Measurements from ENCODE around the gene MZB1. TPM values are rescaled to one million over a fixed set of nuclear protein-coding genes. Genes with fewer than 3 reads are reported as not detected.

Gene MZB1
- polyA plus RNA-seq (2013) = 86.6 TPM

DNA sequence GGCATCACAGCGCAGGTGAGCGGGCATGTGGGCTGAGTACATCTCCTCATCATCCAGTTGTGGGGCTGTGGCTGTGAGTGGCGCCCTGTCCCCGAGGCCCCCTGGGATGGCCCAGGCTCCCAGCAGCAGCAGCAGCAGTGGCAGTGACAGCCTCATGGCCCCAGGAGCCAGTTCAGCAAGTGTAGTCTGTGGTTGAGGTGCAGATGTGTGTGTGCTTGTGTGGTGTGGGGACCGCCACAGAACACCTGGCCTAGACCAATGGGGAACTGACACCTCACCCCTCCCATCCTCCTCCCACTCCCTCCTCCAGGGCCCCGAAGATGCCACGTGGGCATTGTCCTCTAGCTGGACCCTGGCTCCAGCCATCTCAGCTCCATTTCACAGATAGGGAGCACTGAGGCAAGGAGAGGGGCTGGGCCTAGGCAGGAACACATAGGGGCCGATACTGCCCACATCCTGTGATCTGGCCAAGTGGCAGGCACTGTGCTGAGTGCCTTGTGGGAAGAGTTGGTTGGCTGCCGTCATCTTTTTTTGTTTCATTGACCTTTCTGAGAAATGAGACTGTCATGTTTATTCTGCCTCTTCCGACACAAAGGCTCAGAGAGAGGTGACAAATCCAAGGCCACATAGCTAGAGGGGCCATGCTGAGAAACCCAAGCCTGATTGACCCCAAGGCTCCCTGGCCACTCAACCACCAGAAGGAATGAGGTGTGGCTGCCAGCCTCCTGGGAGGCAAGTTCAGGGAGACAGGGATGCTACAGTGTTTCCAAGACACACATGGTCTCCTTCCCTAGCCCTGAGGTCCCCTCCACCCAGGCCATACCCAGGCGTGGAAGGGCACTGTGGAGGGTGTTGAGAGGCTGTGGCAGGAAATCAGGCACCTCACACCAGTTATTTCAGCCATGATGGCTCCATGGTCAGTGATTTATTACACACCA lies at the start of gene MZB1:
TSS of gene MZB1 (minus strand) at position 213 of the 938 bp plus-strand sequence. CDS start at position 156, 57 bp downstream.
- peaks cover 6 to 96% (median 91%) of the 10 kb centered on the region in 4 experiments for H3K4me1 ChIP-seq (ENCODE audit: control extremely low read depth in 1 of 4, control insufficient read depth in 4 of 4, insufficient read depth in 4 of 4, low read length in 3 of 4)
- POLR2A ChIA-PET = interaction anchor here (0.7 to 2.0 kb wide), 3 partner anchors 20 to 105 kb away, joined by 3 to 5 read pairs (median 4); partner anchors contain the start of gene PAIP2
- no peaks in the 10 kb centered on the region for H3K9me3 ChIP-seq (ENCODE audit: control extremely low read depth in 1 of 5, control insufficient read depth in 4 of 5, insufficient read depth in 2 of 5, low read depth in 1 of 5, low read length in 4 of 5)
- no peaks in the 10 kb centered on the region for H3K27me3 ChIP-seq (replicated peaks in 2 of 5; ENCODE audit: control insufficient read depth in 4 of 5, insufficient read depth in 5 of 5, low read length in 4 of 5)
- peaks cover 0 to 7% (median 0%) of the 10 kb centered on the region in 4 experiments for H3K36me3 ChIP-seq (ENCODE audit: control insufficient read depth in 4 of 4, insufficient read depth in 4 of 4, low read length in 3 of 4)
- CTCF ChIA-PET = interaction anchor here (0.7 to 7.4 kb wide), 8 partner anchors 12 to 49 kb away, joined by 3 to 60 read pairs (median 6); partner anchors contain the start of genes DNAJC18, PAIP2 and SPATA24
- peak within 1 kb of the TSS in 6 of 7 experiments; percentile 10 to 73 (median 64) for H3K4me3 ChIP-seq (ENCODE audit: control insufficient read depth in 1 of 7, extremely low read depth in 1 of 7, insufficient read depth in 4 of 7, low read depth in 2 of 7, low read length in 6 of 7)
- WGBS (ENCODE audit: insufficient coverage) = 70% methylated on average over 2 of the region's 11 CpGs
- peak within 1 kb of the TSS; percentile 90 to 95 for H3K27ac ChIP-seq (ENCODE audit: insufficient read depth in 1 of 2, low read depth in 1 of 2, low read length in 2 of 2, poor library complexity in 1 of 2, severe bottlenecking in 2 of 2)
- peak; percentile 78 to 94 (median 94) for DNase-seq

- H3K27me3 ChIP-seq (replicated peaks in 2 of 5; ENCODE audit: control insufficient read depth in 4 of 5, insufficient read depth in 5 of 5, low read length in 4 of 5) = no peaks in the 10 kb centered on the region
- 4% methylated on average over 48 of the region's 49 CpGs for WGBS (ENCODE audit: insufficient coverage)
- peaks cover 0 to 16% (median 6%) of the 10 kb centered on the region in 4 experiments for H3K36me3 ChIP-seq (ENCODE audit: control insufficient read depth in 4 of 4, insufficient read depth in 4 of 4, low read length in 3 of 4)
- POLR2A ChIA-PET = interaction anchor here (0.9 to 1.5 kb wide), 6 partner anchors 10 to 125 kb away, joined by 3 to 8 read pairs (median 4); partner anchors contain the start of gene SMIM33
- DNase-seq = peak; percentile 86 to 91 (median 89)
- CTCF ChIA-PET = interaction anchor here (0.6 to 9.4 kb wide), 12 partner anchors 15 to 81 kb away, joined by 3 to 64 read pairs (median 7); partner anchors contain the start of gene STING1
- no peaks in the 10 kb centered on the region for H3K9me3 ChIP-seq (ENCODE audit: control extremely low read depth in 1 of 5, control insufficient read depth in 4 of 5, insufficient read depth in 2 of 5, low read depth in 1 of 5, low read length in 4 of 5)
- H3K4me1 ChIP-seq (ENCODE audit: control extremely low read depth in 1 of 4, control insufficient read depth in 4 of 4, insufficient read depth in 4 of 4, low read length in 3 of 4) = peaks cover 8 to 38% (median 33%) of the 10 kb centered on the region in 4 experiments
- peak within 1 kb of the TSS; percentile 71 to 91 (median 85) for H3K4me3 ChIP-seq (ENCODE audit: control insufficient read depth in 1 of 7, extremely low read depth in 1 of 7, insufficient read depth in 4 of 7, low read depth in 2 of 7, low read length in 6 of 7)
- H3K27ac ChIP-seq (ENCODE audit: insufficient read depth in 1 of 2, low read depth in 1 of 2, low read length in 2 of 2, poor library complexity in 1 of 2, severe bottlenecking in 2 of 2) = peak within 1 kb of the TSS; percentile 81 to 91
These were observed 49.5 kb upstream of the MZB1 start, which contains the start of gene DNAJC18 for GRCh38 chr5:139439013-139439903. TSS of gene DNAJC18 (minus strand) at chr5:139439525. CDS start at chr5:139439445, 80 bp downstream.

DNA sequence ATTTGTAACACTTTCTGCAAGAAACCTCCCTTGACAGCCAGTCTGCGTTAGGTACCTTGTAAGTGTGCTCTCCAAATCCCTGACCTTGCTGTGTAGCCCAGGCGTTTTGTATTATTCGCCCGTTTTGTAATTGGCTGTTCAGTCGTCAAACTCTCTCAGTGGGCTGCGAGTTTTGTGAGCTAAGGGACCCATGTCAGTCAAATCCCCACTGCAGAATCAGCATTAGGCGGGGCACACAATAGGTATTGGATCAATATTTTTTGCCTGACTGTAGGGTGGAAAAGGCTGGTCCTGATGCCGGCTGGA lies 48.9 kb upstream of the MZB1 start:
- ChIA-PET POLR2A (interaction anchor here (0.9 to 1.5 kb wide), 5 partner anchors 9 to 125 kb away, joined by 3 to 8 read pairs (median 4); partner anchors contain the start of gene SMIM33), CTCF (interaction anchor here (0.7 to 9.4 kb wide), 10 partner anchors 15 to 82 kb away, joined by 3 to 64 read pairs (median 9); partner anchors contain the start of gene STING1)
- no peaks in the 10 kb centered on the region for H3K9me3 ChIP-seq (ENCODE audit: control extremely low read depth in 1 of 5, control insufficient read depth in 4 of 5, insufficient read depth in 2 of 5, low read depth in 1 of 5, low read length in 4 of 5)
- DNase-seq = no peak
- no peaks in the 10 kb centered on the region for H3K27me3 ChIP-seq (replicated peaks in 2 of 5; ENCODE audit: control insufficient read depth in 4 of 5, insufficient read depth in 5 of 5, low read length in 4 of 5)
- peak overlapping the region in 1 of 2 experiments; percentile 39 for H3K27ac ChIP-seq (ENCODE audit: insufficient read depth in 1 of 2, low read depth in 1 of 2, low read length in 2 of 2, poor library complexity in 1 of 2, severe bottlenecking in 2 of 2)
- H3K4me3 ChIP-seq (ENCODE audit: control insufficient read depth in 1 of 7, extremely low read depth in 1 of 7, insufficient read depth in 4 of 7, low read depth in 2 of 7, low read length in 6 of 7) = peak overlapping the region in 6 of 7 experiments; percentile 53 to 91 (median 86)
- peaks cover 0 to 22% (median 8%) of the 10 kb centered on the region in 4 experiments for H3K36me3 ChIP-seq (ENCODE audit: control insufficient read depth in 4 of 4, insufficient read depth in 4 of 4, low read length in 3 of 4)
- 40% methylated on average over 7 of the region's 8 CpGs for WGBS (ENCODE audit: insufficient coverage)
- peaks cover 2 to 32% (median 27%) of the 10 kb centered on the region in 4 experiments for H3K4me1 ChIP-seq (ENCODE audit: control extremely low read depth in 1 of 4, control insufficient read depth in 4 of 4, insufficient read depth in 4 of 4, low read length in 3 of 4)

- DNase-seq = no peak
- Histone ChIP-seq H3K27ac (ENCODE audit: insufficient read depth in 1 of 2, low read depth in 1 of 2, low read length in 2 of 2, poor library complexity in 1 of 2, severe bottlenecking in 2 of 2) (no peak overlapping the region), H3K9me3 (ENCODE audit: control extremely low read depth in 1 of 5, control insufficient read depth in 4 of 5, insufficient read depth in 2 of 5, low read depth in 1 of 5, low read length in 4 of 5) (no peaks in the 10 kb centered on the region), H3K4me1 (ENCODE audit: control extremely low read depth in 1 of 4, control insufficient read depth in 4 of 4, insufficient read depth in 4 of 4, low read length in 3 of 4) (peaks cover 2 to 14% (median 12%) of the 10 kb centered on the region in 4 experiments), H3K36me3 (ENCODE audit: control insufficient read depth in 4 of 4, insufficient read depth in 4 of 4, low read length in 3 of 4) (peaks cover 0 to 28% (median 10%) of the 10 kb centered on the region in 4 experiments), H3K4me3 (ENCODE audit: control insufficient read depth in 1 of 7, extremely low read depth in 1 of 7, insufficient read depth in 4 of 7, low read depth in 2 of 7, low read length in 6 of 7) (no peak overlapping the region), H3K27me3 (replicated peaks in 2 of 5; ENCODE audit: control insufficient read depth in 4 of 5, insufficient read depth in 5 of 5, low read length in 4 of 5) (no peaks in the 10 kb centered on the region)
- CTCF ChIA-PET = interaction anchor here (0.6 to 9.4 kb wide), 8 partner anchors 9 to 78 kb away, joined by 3 to 64 read pairs (median 4); no protein-coding TSS in a partner anchor
- POLR2A ChIA-PET = interaction anchor here (0.6 kb wide), 1 partner anchor 79 kb away, joined by 4 read pairs; no protein-coding TSS in a partner anchor
- WGBS (ENCODE audit: insufficient coverage) = 80% methylated on average over 1 of the region's 3 CpGs
These were observed 46.0 kb upstream of the MZB1 start for GRCh38 chr5:139435676-139436075.

DNA sequence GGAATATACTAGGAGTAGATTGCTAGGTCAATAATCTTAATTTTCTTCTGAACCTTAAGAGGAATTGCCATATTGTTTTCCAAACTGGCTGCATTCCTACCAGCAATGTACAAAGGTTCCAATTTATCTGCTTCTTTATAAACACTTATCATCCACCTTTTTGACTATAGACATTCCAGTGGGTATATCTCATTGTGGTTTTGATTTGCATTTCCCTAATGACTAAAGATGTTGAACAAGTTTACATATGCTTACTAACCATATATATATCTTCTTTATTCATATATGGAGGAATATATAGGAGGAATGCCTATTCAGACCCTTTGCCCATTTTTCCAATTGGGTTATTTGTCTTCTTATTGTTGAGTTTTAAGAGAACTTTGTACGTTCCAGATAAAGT lies 42.0 kb upstream of the MZB1 start:
- CTCF ChIA-PET = interaction anchor here (1.7 to 9.4 kb wide), 3 partner anchors 8 to 83 kb away, joined by 3 to 64 read pairs (median 14); partner anchors contain the start of gene SMIM33
- POLR2A ChIA-PET = no interaction called here
- Histone ChIP-seq H3K36me3 (ENCODE audit: control insufficient read depth in 4 of 4, insufficient read depth in 4 of 4, low read length in 3 of 4) (peaks cover 2 to 37% (median 9%) of the 10 kb centered on the region in 4 experiments), H3K4me3 (ENCODE audit: control insufficient read depth in 1 of 7, extremely low read depth in 1 of 7, insufficient read depth in 4 of 7, low read depth in 2 of 7, low read length in 6 of 7) (no peak overlapping the region), H3K9me3 (ENCODE audit: control extremely low read depth in 1 of 5, control insufficient read depth in 4 of 5, insufficient read depth in 2 of 5, low read depth in 1 of 5, low read length in 4 of 5) (no peaks in the 10 kb centered on the region), H3K27ac (ENCODE audit: insufficient read depth in 1 of 2, low read depth in 1 of 2, low read length in 2 of 2, poor library complexity in 1 of 2, severe bottlenecking in 2 of 2) (no peak overlapping the region), H3K27me3 (replicated peaks in 2 of 5; ENCODE audit: control insufficient read depth in 4 of 5, insufficient read depth in 5 of 5, low read length in 4 of 5) (no peaks in the 10 kb centered on the region), H3K4me1 (ENCODE audit: control extremely low read depth in 1 of 4, control insufficient read depth in 4 of 4, insufficient read depth in 4 of 4, low read length in 3 of 4) (no peaks in the 10 kb centered on the region)
- DNase-seq = no peak
- no CpG with 5 or more reads among the region's 1 CpG for WGBS (ENCODE audit: insufficient coverage)

DNA sequence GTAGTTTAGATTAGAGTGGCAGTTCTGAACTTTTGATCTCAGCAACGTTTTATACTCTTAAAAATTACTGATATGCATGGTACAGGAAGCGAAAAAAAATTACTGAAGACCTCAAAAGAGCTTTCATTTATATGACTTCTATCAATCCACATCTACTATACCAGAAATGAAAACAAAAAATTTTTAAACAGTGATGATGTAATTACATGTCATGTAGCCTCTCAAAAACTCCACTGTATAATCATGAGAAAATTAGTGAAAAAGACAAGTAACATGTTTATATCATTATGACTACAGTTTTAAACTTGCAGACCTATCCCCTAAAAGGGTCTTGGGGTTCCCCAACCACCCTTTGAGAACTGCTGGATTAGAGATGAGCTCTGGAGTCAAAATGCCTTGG lies 40.3 kb upstream of the MZB1 start:
- Histone ChIP-seq H3K27me3 (replicated peaks in 2 of 5; ENCODE audit: control insufficient read depth in 4 of 5, insufficient read depth in 5 of 5, low read length in 4 of 5) (no peaks in the 10 kb centered on the region), H3K4me1 (ENCODE audit: control extremely low read depth in 1 of 4, control insufficient read depth in 4 of 4, insufficient read depth in 4 of 4, low read length in 3 of 4) (peaks cover 0 to 10% (median 2%) of the 10 kb centered on the region in 4 experiments), H3K4me3 (ENCODE audit: control insufficient read depth in 1 of 7, extremely low read depth in 1 of 7, insufficient read depth in 4 of 7, low read depth in 2 of 7, low read length in 6 of 7) (no peak overlapping the region), H3K36me3 (ENCODE audit: control insufficient read depth in 4 of 4, insufficient read depth in 4 of 4, low read length in 3 of 4) (peaks cover 2 to 38% (median 10%) of the 10 kb centered on the region in 4 experiments), H3K27ac (ENCODE audit: insufficient read depth in 1 of 2, low read depth in 1 of 2, low read length in 2 of 2, poor library complexity in 1 of 2, severe bottlenecking in 2 of 2) (no peak overlapping the region), H3K9me3 (ENCODE audit: control extremely low read depth in 1 of 5, control insufficient read depth in 4 of 5, insufficient read depth in 2 of 5, low read depth in 1 of 5, low read length in 4 of 5) (no peaks in the 10 kb centered on the region)
- no CpG with 5 or more reads among the region's 2 CpGs for WGBS (ENCODE audit: insufficient coverage)
- POLR2A ChIA-PET = interaction anchor here (0.9 kb wide), 1 partner anchor 9 kb away, joined by 3 read pairs; the partner anchor contains the start of gene DNAJC18
- CTCF ChIA-PET = interaction anchor here (1.3 to 2.2 kb wide), 5 partner anchors 9 to 83 kb away, joined by 3 to 11 read pairs (median 5); partner anchors contain the start of gene STING1
- no peak for DNase-seq

All from common myeloid progenitor, CD34-positive (primary cell).